ENCODE measurements around the gene NGEF. TPM values are rescaled to one million over a fixed set of nuclear protein-coding genes. Genes with fewer than 3 reads are reported as not detected.

NGEF gene
- polyA plus RNA-seq, 1 of the 3 experiments (the other 2 are of a cell fraction) = 1.4 TPM

- H4K20me1 ChIP-seq (ENCODE audit: insufficient read depth) = no peaks in the 10 kb centered on the region
- no peak for TF ChIP-seq YY1 (IDR thresholded peaks at IDR 0.05; ENCODE audit: low read depth)
- TF ChIP-seq SIN3A (IDR thresholded peaks at IDR 0.05; ENCODE audit: borderline replicate concordance, low read depth, low read length) = no peak
- no peak for TF ChIP-seq PBX3 (IDR thresholded peaks at IDR 0.05)
- no peak for TF ChIP-seq ZBTB33 (IDR thresholded peaks at IDR 0.05; ENCODE audit: borderline replicate concordance, low read depth)
- TF ChIP-seq GATA2 (CRISPR knock-in tag; IDR thresholded peaks at IDR 0.05) = no peak
- no peak for TF ChIP-seq REST (IDR thresholded peaks at IDR 0.05; ENCODE audit: low read depth, low read length)
- TF ChIP-seq FOSL2 (IDR thresholded peaks at IDR 0.05; ENCODE audit: borderline replicate concordance, low read depth) = no peak
- TF ChIP-seq USF2 (IDR thresholded peaks at IDR 0.05; ENCODE audit: borderline replicate concordance, low read depth, low read length) = no peak
- no peak for TF ChIP-seq RFX5 (IDR thresholded peaks at IDR 0.05; ENCODE audit: low read length)
- TF ChIP-seq EP300 (IDR thresholded peaks at IDR 0.05; ENCODE audit: borderline replicate concordance in 1 of 2, low read depth in 1 of 2, low read length in 1 of 2) = no peak
- no peak for TF ChIP-seq POLR2AphosphoS5 (IDR thresholded peaks at IDR 0.05; ENCODE audit: low read depth, low read length)
- no peak for TF ChIP-seq NRF1 (IDR thresholded peaks at IDR 0.05; ENCODE audit: low read depth, low read length)
- TF ChIP-seq JUND (IDR thresholded peaks at IDR 0.05) = no peak
- no peak overlapping the region for H2AFZ ChIP-seq (ENCODE audit: low read depth)
- H3K27me3 ChIP-seq (ENCODE audit: insufficient read depth) = peaks cover 33% of the 10 kb centered on the region
- no peaks in the 10 kb centered on the region for H3K9me2 ChIP-seq
- H3K27ac ChIP-seq (ENCODE audit: low read depth in 2 of 2, low read length in 1 of 2) = no peak overlapping the region
- no peak overlapping the region for H3K4me2 ChIP-seq
- H3K9ac ChIP-seq = no peak overlapping the region
- DNase-seq = no peak
- no peaks in the 10 kb centered on the region for H3K36me3 ChIP-seq (replicated peaks in 1 of 2; ENCODE audit: control insufficient read depth in 1 of 2, insufficient read depth in 2 of 2, low read length in 1 of 2)
- POLR2A ChIA-PET = no interaction called here
- WGBS (ENCODE audit: low lambda C conversion rate) = 87% methylated on average over 8 of the region's 8 CpGs
- no peaks in the 10 kb centered on the region for H3K9me3 ChIP-seq
- no peaks in the 10 kb centered on the region; a peak in 1 of 4 replicates for H3K4me1 ChIP-seq (ENCODE audit: control insufficient read depth in 1 of 2, insufficient read depth in 2 of 2, low read depth in 1 of 2, low read length in 1 of 2)
- no peaks in the 10 kb centered on the region for H3F3A ChIP-seq (replicated peaks; ENCODE audit: insufficient read depth)
- CTCF ChIA-PET = no interaction called here
- H3K4me3 ChIP-seq (ENCODE audit: low read depth in 2 of 2, low read length in 1 of 2) = no peak overlapping the region
- no peaks in the 10 kb centered on the region for H3K79me2 ChIP-seq (ENCODE audit: insufficient read depth)
These were observed 83.0 kb downstream of the NGEF start for GRCh38 chr2:232930059-232930400.
